Endometrial microvascular endothelial cells (primary cell): Measurements from ENCODE around the gene AGPAT4. TPM values are rescaled to one million over a fixed set of nuclear protein-coding genes. Genes with fewer than 3 reads are reported as not detected.

Experiments used
- in situ Hi-C: cut with HindIII; loops from 2 replicates; pipeline ENCODE4 v1.10.0; 2017; ENCODE audit warnings: low sequenced_read_pairs, low pct_unique_long_range_greater_than_20kb; ENCODE audit errors: inconsistent ontology term
- total RNA-seq: library from RNA; depleted of rRNA; stranded (reverse); fragments of >200 nt; gene quantifications from one replicate; pipeline ENCODE4 v1.2.3, GENCODE V29; 2015; ENCODE audit errors: inconsistent ontology term

Gene AGPAT4
- total RNA-seq, 1 donor from 2014 or later, result 7.9 TPM

GRCh38 chr6:161215876-161216615 lies 57.8 kb downstream of the AGPAT4 start:
- in situ Hi-C loops, result no loop called here

GRCh38 chr6:161215193-161215592 lies 58.7 kb downstream of the AGPAT4 start:
- in situ Hi-C loops, result no loop called here

DNA sequence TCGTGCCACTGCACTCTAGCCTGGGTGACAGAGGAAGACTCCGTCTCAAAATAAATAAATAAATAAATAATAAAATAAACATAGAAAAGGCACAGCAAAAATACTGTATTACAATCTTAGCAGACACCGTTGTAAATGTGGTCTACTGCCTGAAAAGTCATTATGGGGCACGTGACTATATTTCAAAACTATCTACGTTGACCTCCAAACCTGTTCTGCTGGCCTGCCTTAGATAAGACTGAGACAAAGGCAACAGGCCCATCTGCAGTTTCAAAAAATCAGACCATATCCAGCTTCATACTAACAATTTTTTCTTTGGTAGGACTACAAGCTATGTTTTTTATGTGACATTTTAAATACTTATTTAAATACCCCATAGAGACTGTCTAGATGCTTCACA lies 59.1 kb downstream of the AGPAT4 start:
- in situ Hi-C loops, result no loop called here

DNA sequence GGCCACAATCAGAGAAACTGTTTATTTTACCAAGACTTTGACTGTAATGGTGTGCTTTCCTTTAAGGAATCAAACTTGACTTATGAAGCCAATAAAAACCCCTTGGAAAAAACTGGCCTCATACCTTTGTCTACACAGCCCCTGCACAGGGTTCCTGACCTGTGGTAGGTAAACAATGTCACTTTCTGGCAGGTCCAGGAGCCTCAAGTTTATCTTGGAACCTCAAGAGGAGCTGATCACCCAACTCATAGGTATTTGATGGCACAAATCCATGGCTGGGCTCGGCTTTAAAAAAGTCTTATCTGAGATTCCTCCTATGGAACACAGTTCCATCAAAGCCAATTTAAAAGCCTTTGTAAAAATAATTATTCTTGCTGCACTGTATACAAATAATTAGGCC lies 61.0 kb downstream of the AGPAT4 start:
- in situ Hi-C loops, result no loop called here

GRCh38 chr6:161211380-161212035 lies 62.4 kb downstream of the AGPAT4 start:
- in situ Hi-C loops, result no loop called here

DNA sequence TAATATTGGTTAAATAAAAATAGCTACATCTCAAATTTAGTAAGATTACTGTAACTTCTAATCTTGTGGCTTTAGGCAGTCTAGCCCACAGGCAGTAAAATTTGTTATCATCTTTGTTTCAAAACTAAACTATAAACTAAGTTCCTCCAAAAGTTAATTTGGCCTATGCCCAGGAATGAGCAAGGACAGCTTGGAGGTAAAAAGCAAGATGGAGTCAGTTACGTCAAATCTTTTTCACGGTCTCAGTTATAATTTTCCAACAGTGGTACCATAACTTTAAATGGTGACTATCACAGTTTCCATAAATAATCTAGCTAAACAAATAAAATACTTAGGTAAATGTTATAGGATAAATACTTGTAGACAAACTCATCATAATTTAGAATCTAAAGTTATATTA lies 63.0 kb downstream of the AGPAT4 start:
- in situ Hi-C loops, result no loop called here

DNA sequence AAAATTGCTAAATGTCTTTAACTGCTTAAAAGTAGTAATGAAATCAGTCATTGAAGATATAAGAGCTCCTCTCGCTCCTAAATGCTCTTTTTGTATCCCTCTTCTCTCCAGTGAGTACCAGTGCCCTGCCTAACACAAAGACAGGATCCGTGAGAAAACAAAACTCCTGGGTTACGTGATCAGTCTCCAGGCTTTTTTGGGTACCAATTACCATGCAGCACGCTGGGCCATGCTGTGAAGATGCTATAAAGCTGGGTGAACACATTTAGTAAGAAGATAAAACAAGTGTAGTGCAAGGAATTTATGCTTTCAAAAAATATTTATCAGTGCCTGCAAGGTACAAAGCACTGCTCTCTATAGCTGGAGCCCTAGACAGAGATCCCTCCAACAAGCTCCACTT lies 66.7 kb downstream of the AGPAT4 start:
- in situ Hi-C loops, result no loop called here

GRCh38 chr6:161204866-161205557 lies 68.8 kb downstream of the AGPAT4 start:
- in situ Hi-C loops, result no loop called here

GRCh38 chr6:161200610-161201370 lies 73.1 kb downstream of the AGPAT4 start:
- in situ Hi-C loops, result no loop called here

DNA sequence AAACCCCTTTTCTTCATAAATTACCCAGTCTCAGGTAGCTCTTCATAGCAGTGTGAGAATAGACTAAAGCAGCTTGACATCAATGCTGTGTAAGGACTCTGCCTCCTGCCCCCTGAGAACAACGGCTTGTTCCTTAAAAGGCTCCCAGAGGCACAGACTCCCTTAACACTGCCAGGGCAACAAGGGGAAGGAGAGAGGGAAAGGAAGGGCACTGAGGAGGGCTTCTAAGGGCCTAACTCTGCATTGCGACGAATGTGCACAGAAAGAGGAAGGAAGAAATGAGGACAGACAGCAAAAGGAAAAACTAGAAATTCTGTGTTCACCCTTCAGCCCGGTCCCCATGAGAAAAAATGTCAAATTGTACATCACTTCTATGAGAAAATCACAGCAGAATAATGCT lies 74.0 kb downstream of the AGPAT4 start:
- in situ Hi-C loops, result no loop called here

- in situ Hi-C loops, result no loop called here
Observed at GRCh38 chr6:161198783-161199460, 74.9 kb downstream of the AGPAT4 start.

GRCh38 chr6:161198176-161198575 lies 75.7 kb downstream of the AGPAT4 start:
- in situ Hi-C loops, result no loop called here

GRCh38 chr6:161195386-161195785 lies 78.5 kb downstream of the AGPAT4 start:
- in situ Hi-C loops, result no loop called here

DNA sequence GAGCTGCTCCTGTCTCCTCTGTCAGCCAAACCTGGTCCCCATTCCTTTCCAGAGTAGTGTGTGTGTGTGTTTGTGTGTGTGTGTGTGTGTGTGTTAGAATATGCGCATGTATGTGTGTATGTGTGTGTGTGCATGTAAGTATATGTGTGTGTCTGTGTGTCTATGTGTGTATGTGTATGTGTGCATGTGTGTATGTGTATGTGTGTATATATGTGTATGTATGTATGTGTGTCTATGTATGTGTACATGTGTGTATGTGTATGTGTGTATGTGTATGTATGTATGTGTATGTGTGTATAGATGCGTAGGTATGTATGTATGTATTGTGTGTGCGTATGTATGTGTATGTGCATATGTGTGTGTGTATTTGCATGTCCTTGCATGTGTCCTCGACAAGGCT lies 79.5 kb downstream of the AGPAT4 start:
- in situ Hi-C loops, result no loop called here

DNA sequence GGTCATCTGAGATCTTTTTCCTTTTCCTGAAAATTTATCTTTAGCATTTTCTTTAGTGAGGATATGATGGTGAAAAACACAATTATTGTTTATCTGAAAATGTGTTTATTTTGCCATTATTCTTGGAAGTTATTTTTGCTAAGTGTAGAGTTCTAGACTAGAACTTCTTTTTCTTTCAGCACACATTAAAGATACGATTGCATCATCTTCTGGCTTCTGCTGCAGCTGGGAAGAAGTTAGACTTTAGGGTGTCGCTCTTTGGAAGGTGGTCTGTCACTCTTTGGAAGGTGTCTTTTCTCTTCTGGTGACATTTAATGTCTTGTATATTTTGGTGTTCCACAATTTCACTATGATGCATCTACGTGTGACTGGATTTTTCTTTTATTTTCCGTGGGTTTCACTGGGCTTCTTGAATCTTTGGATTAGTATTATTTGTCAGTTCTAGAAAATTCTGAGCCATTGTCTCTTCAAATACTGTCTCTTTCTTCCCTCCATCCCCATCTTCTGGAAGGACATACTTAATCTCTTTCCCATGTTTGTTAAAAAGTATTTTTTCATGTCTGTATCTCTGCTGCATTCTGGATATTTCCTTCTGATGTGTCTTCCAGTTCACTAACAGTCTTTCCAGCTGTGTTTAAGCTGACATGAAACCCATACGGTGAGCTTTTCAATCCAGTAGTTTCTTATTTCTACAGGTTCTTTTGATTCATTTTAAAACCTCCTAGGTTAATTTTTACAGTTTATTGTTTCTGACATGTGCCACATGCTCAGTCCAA lies 81.0 kb downstream of the AGPAT4 start:
- in situ Hi-C loops, result no loop called here

DNA sequence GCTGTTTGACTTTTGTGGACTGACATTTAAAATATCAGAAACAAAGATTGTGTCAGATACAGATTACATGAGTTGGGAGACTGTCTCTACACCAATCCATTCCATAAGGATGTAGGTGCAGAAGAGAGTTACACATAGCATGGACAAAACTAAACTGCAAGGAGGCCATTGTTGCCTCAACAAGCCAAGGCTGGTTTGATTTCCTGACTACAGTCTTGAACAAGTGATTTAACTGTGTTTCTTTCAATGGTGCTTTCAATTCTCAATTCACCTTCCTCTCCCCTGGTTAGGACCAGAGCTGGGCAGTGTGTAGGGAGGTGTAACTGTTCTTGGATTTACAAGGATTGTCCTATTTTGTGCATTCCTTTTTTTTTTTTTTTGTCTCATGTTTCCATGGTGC lies 82.2 kb downstream of the AGPAT4 start:
- in situ Hi-C loops, result no loop called here

DNA sequence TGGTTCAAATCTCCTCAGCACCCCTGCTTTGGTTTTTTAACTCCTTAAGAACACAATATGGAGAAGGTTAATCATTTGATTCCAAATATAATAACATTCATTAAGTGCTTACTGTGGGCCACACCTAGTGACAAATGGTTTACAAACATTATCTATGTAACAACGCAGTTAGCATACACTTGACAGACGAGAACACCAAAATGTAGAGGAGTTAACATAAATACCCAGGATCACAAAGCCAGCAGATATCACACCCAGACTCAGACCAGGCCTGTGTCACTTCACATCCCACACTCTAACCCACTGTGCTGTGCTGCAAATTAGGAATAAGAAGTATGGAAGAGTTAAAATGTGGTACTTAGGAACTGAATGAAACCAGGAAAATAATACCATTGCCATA lies 82.9 kb downstream of the AGPAT4 start:
- in situ Hi-C loops, result no loop called here

DNA sequence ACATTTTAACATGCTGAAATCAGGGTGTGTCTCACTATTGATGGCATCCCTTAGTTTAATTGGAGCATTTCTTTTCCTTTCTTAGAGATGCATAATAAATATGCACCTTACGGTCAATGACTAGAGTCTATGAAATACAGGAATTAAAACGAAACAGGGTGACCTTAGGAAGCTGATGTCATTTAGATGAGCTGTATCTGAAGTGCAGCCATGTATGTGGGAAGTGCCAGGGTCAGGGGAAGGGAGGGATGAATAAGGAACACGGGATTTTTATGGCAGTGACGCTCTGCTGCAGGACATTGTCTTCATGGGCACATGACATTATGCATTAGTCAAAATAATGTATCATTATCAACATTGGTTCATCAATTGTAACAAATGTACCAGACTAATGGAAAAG lies 84.0 kb downstream of the AGPAT4 start:
- in situ Hi-C loops, result no loop called here
